IMR-90 (cell line): ENCODE measurements around the gene FNTB.

ENCODE experiments used
- MAFK ChIP-seq: IDR thresholded peaks from 2 replicates; pipeline ENCODE4 v1.6.1; 2012; ENCODE audit warnings: low read depth, low read length, improper control_type of control experiment
- MAZ ChIP-seq: IDR thresholded peaks from 2 replicates; pipeline ENCODE4 v1.6.1; 2012; ENCODE audit warnings: low read depth, mild to moderate bottlenecking, low read length, improper control_type of control experiment, moderate library complexity, borderline replicate concordance
- MXI1 ChIP-seq: IDR thresholded peaks from 2 replicates; pipeline ENCODE4 v1.6.1; 2012; ENCODE audit warnings: low read depth, mild to moderate bottlenecking, low read length, moderate library complexity, borderline replicate concordance
- POLR2A ChIP-seq: IDR thresholded peaks from 2 replicates; pipeline ENCODE4 v1.6.1; 2012; ENCODE audit warnings: mild to moderate bottlenecking, low read depth, low read length
- RAD21 ChIP-seq: IDR thresholded peaks from 2 replicates; pipeline ENCODE4 v1.6.1; 2012; ENCODE audit warnings: low read length, improper control_type of control experiment
- RCOR1 ChIP-seq: IDR thresholded peaks from 2 replicates; pipeline ENCODE4 v1.6.1; 2012; ENCODE audit warnings: mild to moderate bottlenecking, low read length, improper control_type of control experiment; ENCODE audit not compliant: insufficient replicate concordance
- RFX5 ChIP-seq: IDR thresholded peaks from 2 replicates; pipeline ENCODE4 v1.8.0; 2012; ENCODE audit warnings: low read depth, mild to moderate bottlenecking, low read length, moderate library complexity
- SMC3 ChIP-seq: fragments of 150-350 bp; IDR thresholded peaks from 2 replicates; pipeline ENCODE4 v1.6.1; 2016; ENCODE audit warnings: low read depth, mild to moderate bottlenecking, antibody characterized with exemption, low read length, moderate library complexity
- TF ChIP-seq, protein P1 (sequence below): conservative IDR thresholded peaks from 2 replicates; pipeline ENCODE4 v1.5.1; 2012; ENCODE audit warnings: mild to moderate bottlenecking, low read depth, low read length, improper control_type of control experiment
- TF ChIP-seq, protein P2 (sequence below): fragments of 150-350 bp; IDR thresholded peaks from 2 replicates; pipeline ENCODE4 v1.6.1; 2017; ENCODE audit warnings: mild to moderate bottlenecking, antibody characterized with exemption, low read length, low read depth

DNA sequence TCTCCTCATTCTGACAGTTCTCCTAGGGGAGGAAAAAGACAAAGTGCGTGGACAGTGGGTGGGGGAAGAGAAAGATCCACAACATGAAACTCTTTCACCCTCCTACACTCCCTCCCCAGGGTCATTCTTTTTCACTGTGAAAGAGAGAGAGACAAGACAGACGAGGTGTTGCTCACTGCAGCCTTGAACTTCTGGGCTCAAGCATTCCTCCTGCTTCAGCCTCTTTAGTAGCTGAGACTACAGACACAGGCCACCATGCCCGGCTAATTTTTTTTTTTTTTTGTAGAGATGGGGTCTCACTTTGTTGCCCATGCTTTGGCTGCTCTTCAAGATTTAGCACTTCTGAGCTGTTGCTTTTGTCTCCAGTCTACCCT, 46.9 kb upstream of the FNTB start:
- TF ChIP-seq, protein P1, sequence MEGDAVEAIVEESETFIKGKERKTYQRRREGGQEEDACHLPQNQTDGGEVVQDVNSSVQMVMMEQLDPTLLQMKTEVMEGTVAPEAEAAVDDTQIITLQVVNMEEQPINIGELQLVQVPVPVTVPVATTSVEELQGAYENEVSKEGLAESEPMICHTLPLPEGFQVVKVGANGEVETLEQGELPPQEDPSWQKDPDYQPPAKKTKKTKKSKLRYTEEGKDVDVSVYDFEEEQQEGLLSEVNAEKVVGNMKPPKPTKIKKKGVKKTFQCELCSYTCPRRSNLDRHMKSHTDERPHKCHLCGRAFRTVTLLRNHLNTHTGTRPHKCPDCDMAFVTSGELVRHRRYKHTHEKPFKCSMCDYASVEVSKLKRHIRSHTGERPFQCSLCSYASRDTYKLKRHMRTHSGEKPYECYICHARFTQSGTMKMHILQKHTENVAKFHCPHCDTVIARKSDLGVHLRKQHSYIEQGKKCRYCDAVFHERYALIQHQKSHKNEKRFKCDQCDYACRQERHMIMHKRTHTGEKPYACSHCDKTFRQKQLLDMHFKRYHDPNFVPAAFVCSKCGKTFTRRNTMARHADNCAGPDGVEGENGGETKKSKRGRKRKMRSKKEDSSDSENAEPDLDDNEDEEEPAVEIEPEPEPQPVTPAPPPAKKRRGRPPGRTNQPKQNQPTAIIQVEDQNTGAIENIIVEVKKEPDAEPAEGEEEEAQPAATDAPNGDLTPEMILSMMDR: no peak
- TF ChIP-seq MAZ (no peak), RFX5 (no peak), MXI1 (no peak), POLR2A (no peak), SMC3 (no peak), RAD21 (no peak), RCOR1 (no peak), MAFK (no peak)
- TF ChIP-seq, protein P2, sequence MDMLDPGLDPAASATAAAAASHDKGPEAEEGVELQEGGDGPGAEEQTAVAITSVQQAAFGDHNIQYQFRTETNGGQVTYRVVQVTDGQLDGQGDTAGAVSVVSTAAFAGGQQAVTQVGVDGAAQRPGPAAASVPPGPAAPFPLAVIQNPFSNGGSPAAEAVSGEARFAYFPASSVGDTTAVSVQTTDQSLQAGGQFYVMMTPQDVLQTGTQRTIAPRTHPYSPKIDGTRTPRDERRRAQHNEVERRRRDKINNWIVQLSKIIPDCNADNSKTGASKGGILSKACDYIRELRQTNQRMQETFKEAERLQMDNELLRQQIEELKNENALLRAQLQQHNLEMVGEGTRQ: no peak
